VCaP (cell line): ENCODE data around the gene RLN3.

ENCODE experiments used
- H3K27ac ChIP-seq: fragments of 450-650 bp; 2 replicates; pipeline ENCODE4 v1.5.1; 2017
- CTCF ChIP-seq: fragments of 450-650 bp; conservative IDR thresholded peaks from 2 replicates; pipeline ENCODE4 v1.5.1; 2017; ENCODE audit warnings: mild to moderate bottlenecking, moderate library complexity

The RLN3 gene

GRCh38 chr19:13981988-13982501, 45.9 kb upstream of the RLN3 start:
- H3K27ac ChIP-seq, result no peak overlapping the region
- TF ChIP-seq CTCF, result no peak

- H3K27ac ChIP-seq, result no peak overlapping the region
- no peak for TF ChIP-seq CTCF
Measured at GRCh38 chr19:13982773-13983172, 45.2 kb upstream of the RLN3 start.

- no peak for TF ChIP-seq CTCF
- no peak overlapping the region for H3K27ac ChIP-seq
Measured at GRCh38 chr19:13983213-13983889, 44.6 kb upstream of the RLN3 start.

- no peak overlapping the region for H3K27ac ChIP-seq
Measured at GRCh38 chr19:13984186-13984585, 43.8 kb upstream of the RLN3 start.

GRCh38 chr19:13984875-13985741, 42.8 kb upstream of the RLN3 start:
- no peak overlapping the region for H3K27ac ChIP-seq
- no peak for TF ChIP-seq CTCF

More at GRCh38 chr19:13984186-13984585, 43.8 kb upstream of the RLN3 start:
- TF ChIP-seq CTCF, result no peak

- no peak overlapping the region for H3K27ac ChIP-seq
- TF ChIP-seq CTCF, result no peak
Measured at GRCh38 chr19:13985771-13986347, 42.1 kb upstream of the RLN3 start.

GRCh38 chr19:13986348-13986904, 41.5 kb upstream of the RLN3 start:
- H3K27ac ChIP-seq, result no peak overlapping the region
- no peak for TF ChIP-seq CTCF
